ENCODE measurements around the gene STING1.

STING1 gene

GRCh38 chr5:139475865-139476617, 6.5 kb downstream of the STING1 start:
- TF ChIP-seq SUZ12 (IDR thresholded peaks at IDR 0.05; ENCODE audit: extremely low read depth, insufficient read depth, insufficient read length): no peak
- TF ChIP-seq YY1 (IDR thresholded peaks at IDR 0.05; ENCODE audit: insufficient read depth, insufficient read length): no peak
- TF ChIP-seq ZNF274 (IDR thresholded peaks at IDR 0.05; ENCODE audit: low read depth, low read length): no peak
- Histone ChIP-seq H3K36me3 (ENCODE audit: insufficient read depth, insufficient read length, low read length) (no peaks in the 10 kb centered on the region), H3K9me3 (ENCODE audit: insufficient read depth, low read length) (no peaks in the 10 kb centered on the region), H3K4me3 (ENCODE audit: insufficient read length, low read depth) (no peak overlapping the region), H3K4me1 (ENCODE audit: insufficient read depth, insufficient read length) (peaks cover 23% of the 10 kb centered on the region), H3K9ac (ENCODE audit: insufficient read length, low read depth) (no peak overlapping the region), H3K27me3 (ENCODE audit: insufficient read depth, insufficient read length) (no peaks in the 10 kb centered on the region)
- DNase-seq (ENCODE audit: low read depth, low spot score): no peak

GRCh38 chr5:139474890-139475791, 7.4 kb downstream of the STING1 start:
- no peak overlapping the region for H3K9ac ChIP-seq (ENCODE audit: insufficient read length, low read depth)
- H3K36me3 ChIP-seq (ENCODE audit: insufficient read depth, insufficient read length, low read length): no peaks in the 10 kb centered on the region
- no peak overlapping the region for H3K4me3 ChIP-seq (ENCODE audit: insufficient read length, low read depth)
- no peak for TF ChIP-seq SUZ12 (IDR thresholded peaks at IDR 0.05; ENCODE audit: extremely low read depth, insufficient read depth, insufficient read length)
- no peak for TF ChIP-seq YY1 (IDR thresholded peaks at IDR 0.05; ENCODE audit: insufficient read depth, insufficient read length)
- H3K9me3 ChIP-seq (ENCODE audit: insufficient read depth, low read length): no peaks in the 10 kb centered on the region
- DNase-seq (ENCODE audit: low read depth, low spot score): no peak
- H3K4me1 ChIP-seq (ENCODE audit: insufficient read depth, insufficient read length): peaks cover 24% of the 10 kb centered on the region
- H3K27me3 ChIP-seq (ENCODE audit: insufficient read depth, insufficient read length): no peaks in the 10 kb centered on the region

DNA sequence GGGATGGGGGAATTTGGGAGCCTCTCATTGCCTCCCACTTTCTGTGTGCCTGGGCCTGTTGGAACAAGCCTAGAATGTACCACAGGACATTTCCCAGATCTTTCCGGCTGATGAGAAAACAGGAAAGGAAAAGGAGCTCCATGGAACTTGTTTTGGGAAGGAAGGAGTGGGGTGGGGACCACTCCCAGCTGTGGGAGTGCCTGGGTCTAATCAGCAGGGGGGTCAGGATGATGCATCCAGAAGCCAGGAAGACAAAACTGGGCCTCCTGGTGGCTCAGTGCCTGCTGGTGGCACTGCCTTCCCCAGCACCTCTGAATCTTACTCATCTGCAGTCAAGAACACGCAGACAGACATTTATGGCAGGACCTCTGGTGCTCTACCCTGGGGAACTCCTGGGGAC, 9.0 kb downstream of the STING1 start:
- no peak for TF ChIP-seq ZNF274 (IDR thresholded peaks at IDR 0.05; ENCODE audit: low read depth, low read length)
- no peak for TF ChIP-seq YY1 (IDR thresholded peaks at IDR 0.05; ENCODE audit: insufficient read depth, insufficient read length)
- no peak for TF ChIP-seq SUZ12 (IDR thresholded peaks at IDR 0.05; ENCODE audit: extremely low read depth, insufficient read depth, insufficient read length)
- H3K4me1 ChIP-seq (ENCODE audit: insufficient read depth, insufficient read length): peaks cover 24% of the 10 kb centered on the region
- peak overlapping the region; percentile 59 for H3K9ac ChIP-seq (ENCODE audit: insufficient read length, low read depth)
- H3K4me3 ChIP-seq (ENCODE audit: insufficient read length, low read depth): no peak overlapping the region
- H3K36me3 ChIP-seq (ENCODE audit: insufficient read depth, insufficient read length, low read length): no peaks in the 10 kb centered on the region
- H3K9me3 ChIP-seq (ENCODE audit: insufficient read depth, low read length): no peaks in the 10 kb centered on the region
- H3K27me3 ChIP-seq (ENCODE audit: insufficient read depth, insufficient read length): no peaks in the 10 kb centered on the region
- no peak for DNase-seq (ENCODE audit: low read depth, low spot score)

- Histone ChIP-seq H3K36me3 (ENCODE audit: insufficient read depth, insufficient read length, low read length) (no peaks in the 10 kb centered on the region), H3K4me3 (ENCODE audit: insufficient read length, low read depth) (no peak overlapping the region), H3K9ac (ENCODE audit: insufficient read length, low read depth) (peak overlapping the region; percentile 59), H3K4me1 (ENCODE audit: insufficient read depth, insufficient read length) (peaks cover 27% of the 10 kb centered on the region), H3K9me3 (ENCODE audit: insufficient read depth, low read length) (no peaks in the 10 kb centered on the region), H3K27me3 (ENCODE audit: insufficient read depth, insufficient read length) (no peaks in the 10 kb centered on the region)
- TF ChIP-seq YY1 (IDR thresholded peaks at IDR 0.05; ENCODE audit: insufficient read depth, insufficient read length): no peak
- TF ChIP-seq ZNF274 (IDR thresholded peaks at IDR 0.05; ENCODE audit: low read depth, low read length): no peak
- no peak for TF ChIP-seq SUZ12 (IDR thresholded peaks at IDR 0.05; ENCODE audit: extremely low read depth, insufficient read depth, insufficient read length)
- DNase-seq (ENCODE audit: low read depth, low spot score): peak; percentile 78
Measured at GRCh38 chr5:139473105-139473504, 9.5 kb downstream of the STING1 start.

DNA sequence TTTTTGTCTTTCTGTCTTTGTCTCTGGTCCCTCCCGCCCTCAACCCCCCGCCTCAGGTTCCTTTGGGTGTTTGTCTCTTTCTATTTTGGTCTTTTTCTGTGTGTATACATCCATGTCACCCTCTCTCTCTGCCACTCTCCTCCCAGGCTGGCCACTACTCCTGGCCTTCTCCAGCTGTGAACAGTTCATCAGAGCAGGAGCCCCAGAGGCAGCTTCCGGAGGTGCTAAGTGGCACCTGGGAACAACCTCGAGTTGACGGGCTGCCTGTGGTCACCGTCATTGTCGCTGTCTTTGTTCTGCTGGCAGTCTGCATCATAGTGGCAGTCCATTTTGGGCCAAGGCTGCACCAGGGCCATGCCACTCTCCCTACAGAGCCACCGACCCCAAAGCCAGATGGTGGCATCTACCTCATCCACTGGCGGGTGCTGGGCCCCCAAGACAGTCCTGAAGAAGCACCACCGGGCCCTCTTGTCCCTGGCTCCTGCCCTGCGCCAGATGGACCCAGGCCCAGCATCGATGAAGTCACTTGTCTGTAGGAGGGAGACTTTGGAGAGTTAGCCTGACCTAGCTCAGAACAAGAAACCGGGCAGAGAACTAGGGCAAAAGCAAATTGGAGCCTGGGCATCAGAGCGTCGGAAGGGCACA, 10.1 kb downstream of the STING1 start:
- Histone ChIP-seq H3K4me1 (ENCODE audit: insufficient read depth, insufficient read length) (peaks cover 27% of the 10 kb centered on the region), H3K27me3 (ENCODE audit: insufficient read depth, insufficient read length) (no peaks in the 10 kb centered on the region), H3K36me3 (ENCODE audit: insufficient read depth, insufficient read length, low read length) (no peaks in the 10 kb centered on the region), H3K9ac (ENCODE audit: insufficient read length, low read depth) (peak overlapping the region; percentile 56), H3K9me3 (ENCODE audit: insufficient read depth, low read length) (no peaks in the 10 kb centered on the region), H3K4me3 (ENCODE audit: insufficient read length, low read depth) (no peak overlapping the region)
- no peak for TF ChIP-seq SUZ12 (IDR thresholded peaks at IDR 0.05; ENCODE audit: extremely low read depth, insufficient read depth, insufficient read length)
- no peak for TF ChIP-seq YY1 (IDR thresholded peaks at IDR 0.05; ENCODE audit: insufficient read depth, insufficient read length)
- TF ChIP-seq ZNF274 (IDR thresholded peaks at IDR 0.05; ENCODE audit: low read depth, low read length): no peak
- no peak for DNase-seq (ENCODE audit: low read depth, low spot score)

DNA sequence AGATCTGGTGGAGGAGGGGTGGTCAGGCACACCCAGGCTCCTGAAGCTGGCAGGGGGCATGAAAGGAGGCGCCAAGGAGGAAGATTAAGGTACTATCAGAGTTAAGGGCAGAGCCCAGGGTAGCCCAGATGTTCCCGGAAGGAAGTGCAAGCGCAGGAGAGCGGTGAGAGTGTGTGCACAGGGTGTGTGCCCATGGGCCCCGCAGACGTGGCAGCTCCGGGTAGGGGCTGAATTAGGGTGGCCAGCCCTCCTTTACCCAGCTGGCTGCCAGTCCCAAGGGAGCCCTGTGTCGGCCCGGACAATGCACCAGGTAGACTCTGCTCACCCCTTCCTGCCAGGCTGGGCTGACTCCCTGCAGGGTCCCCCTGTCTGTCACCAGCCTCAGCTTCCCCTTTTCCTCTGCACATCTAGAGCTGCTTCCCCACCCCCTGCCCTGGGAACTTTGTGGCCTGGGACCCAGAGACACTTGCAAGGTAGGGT, 11.7 kb downstream of the STING1 start, which contains the start of gene SMIM33:
Gene SMIM33 (plus strand): TSS at position 184 of the 480 bp plus-strand sequence. CDS start 118 bp downstream, at position 302.
- TF ChIP-seq YY1 (IDR thresholded peaks at IDR 0.05; ENCODE audit: insufficient read depth, insufficient read length): no peak
- TF ChIP-seq SUZ12 (IDR thresholded peaks at IDR 0.05; ENCODE audit: extremely low read depth, insufficient read depth, insufficient read length): no peak
- TF ChIP-seq ZNF274 (IDR thresholded peaks at IDR 0.05; ENCODE audit: low read depth, low read length): no peak
- H3K4me3 ChIP-seq (ENCODE audit: insufficient read length, low read depth): no peak within 1 kb of the TSS
- no peaks in the 10 kb centered on the region for H3K9me3 ChIP-seq (ENCODE audit: insufficient read depth, low read length)
- H3K9ac ChIP-seq (ENCODE audit: insufficient read length, low read depth): peak within 1 kb of the TSS; percentile 2
- H3K4me1 ChIP-seq (ENCODE audit: insufficient read depth, insufficient read length): peaks cover 27% of the 10 kb centered on the region
- DNase-seq (ENCODE audit: low read depth, low spot score): no peak
- no peaks in the 10 kb centered on the region for H3K36me3 ChIP-seq (ENCODE audit: insufficient read depth, insufficient read length, low read length)
- no peaks in the 10 kb centered on the region for H3K27me3 ChIP-seq (ENCODE audit: insufficient read depth, insufficient read length)

Measured in NT2/D1 (cell line).